ENCODE results near the gene RAB38.

- no peak for TF ChIP-seq CTCF (conservative IDR thresholded peaks at IDR 0.05; ENCODE audit: low read length)
- TF ChIP-seq EZH2phosphoT487 (IDR thresholded peaks at IDR 0.05; ENCODE audit: borderline replicate concordance, low read depth, low read length) = no peak
Observed at GRCh38 chr11:88208745-88209144, 33.5 kb upstream of the RAB38 start.

Measured in OCI-LY7 (cell line).